ENCODE results near the gene PRKCA. TPM values are rescaled to one million over a fixed set of nuclear protein-coding genes. Genes with fewer than 3 reads are reported as not detected.

The PRKCA gene
- total RNA-seq, 1 donor, result 60.5 TPM

DNA sequence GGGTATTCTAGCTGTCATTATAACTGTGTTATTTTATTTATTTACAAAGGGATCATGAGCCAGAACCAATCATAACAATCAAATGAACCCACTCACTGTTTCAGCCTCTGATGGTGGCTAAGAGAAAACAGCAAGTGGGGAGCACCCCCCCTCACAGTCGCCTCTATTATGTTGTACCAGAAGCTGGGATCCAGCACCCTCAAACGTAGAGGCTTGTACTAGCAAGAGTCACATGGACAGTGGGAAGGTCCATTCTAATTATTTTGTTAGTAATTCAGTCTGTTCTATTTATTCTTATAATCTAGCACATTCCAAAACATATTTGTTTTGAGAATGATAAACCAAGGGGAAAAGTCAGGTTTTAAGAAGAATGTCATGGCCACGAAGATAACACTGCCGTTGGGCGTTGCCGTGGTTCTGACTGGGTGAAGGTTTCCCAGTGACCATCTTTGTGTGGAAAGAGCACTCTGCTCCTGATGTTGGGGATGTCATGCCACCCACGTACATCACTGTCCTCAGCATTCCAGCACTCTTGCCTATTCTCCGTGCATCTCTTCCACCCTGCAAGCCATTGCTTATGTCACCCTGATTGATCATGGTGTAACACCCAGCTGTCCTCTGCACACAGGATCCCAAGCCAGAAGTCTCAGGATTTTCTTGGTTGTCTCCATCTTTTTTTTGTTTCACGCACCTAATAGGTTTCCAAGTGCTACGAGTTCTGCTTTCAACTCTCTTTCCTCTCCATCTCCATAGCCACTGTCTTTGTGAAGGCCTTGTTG is 205.8 kb downstream of the PRKCA start:
- DNase-seq (ENCODE audit: low read depth), result no peak
- TF ChIP-seq, protein P1, sequence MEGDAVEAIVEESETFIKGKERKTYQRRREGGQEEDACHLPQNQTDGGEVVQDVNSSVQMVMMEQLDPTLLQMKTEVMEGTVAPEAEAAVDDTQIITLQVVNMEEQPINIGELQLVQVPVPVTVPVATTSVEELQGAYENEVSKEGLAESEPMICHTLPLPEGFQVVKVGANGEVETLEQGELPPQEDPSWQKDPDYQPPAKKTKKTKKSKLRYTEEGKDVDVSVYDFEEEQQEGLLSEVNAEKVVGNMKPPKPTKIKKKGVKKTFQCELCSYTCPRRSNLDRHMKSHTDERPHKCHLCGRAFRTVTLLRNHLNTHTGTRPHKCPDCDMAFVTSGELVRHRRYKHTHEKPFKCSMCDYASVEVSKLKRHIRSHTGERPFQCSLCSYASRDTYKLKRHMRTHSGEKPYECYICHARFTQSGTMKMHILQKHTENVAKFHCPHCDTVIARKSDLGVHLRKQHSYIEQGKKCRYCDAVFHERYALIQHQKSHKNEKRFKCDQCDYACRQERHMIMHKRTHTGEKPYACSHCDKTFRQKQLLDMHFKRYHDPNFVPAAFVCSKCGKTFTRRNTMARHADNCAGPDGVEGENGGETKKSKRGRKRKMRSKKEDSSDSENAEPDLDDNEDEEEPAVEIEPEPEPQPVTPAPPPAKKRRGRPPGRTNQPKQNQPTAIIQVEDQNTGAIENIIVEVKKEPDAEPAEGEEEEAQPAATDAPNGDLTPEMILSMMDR (IDR thresholded peaks at IDR 0.05; ENCODE audit: insufficient read depth, low read depth, low read length), result no peak

DNA sequence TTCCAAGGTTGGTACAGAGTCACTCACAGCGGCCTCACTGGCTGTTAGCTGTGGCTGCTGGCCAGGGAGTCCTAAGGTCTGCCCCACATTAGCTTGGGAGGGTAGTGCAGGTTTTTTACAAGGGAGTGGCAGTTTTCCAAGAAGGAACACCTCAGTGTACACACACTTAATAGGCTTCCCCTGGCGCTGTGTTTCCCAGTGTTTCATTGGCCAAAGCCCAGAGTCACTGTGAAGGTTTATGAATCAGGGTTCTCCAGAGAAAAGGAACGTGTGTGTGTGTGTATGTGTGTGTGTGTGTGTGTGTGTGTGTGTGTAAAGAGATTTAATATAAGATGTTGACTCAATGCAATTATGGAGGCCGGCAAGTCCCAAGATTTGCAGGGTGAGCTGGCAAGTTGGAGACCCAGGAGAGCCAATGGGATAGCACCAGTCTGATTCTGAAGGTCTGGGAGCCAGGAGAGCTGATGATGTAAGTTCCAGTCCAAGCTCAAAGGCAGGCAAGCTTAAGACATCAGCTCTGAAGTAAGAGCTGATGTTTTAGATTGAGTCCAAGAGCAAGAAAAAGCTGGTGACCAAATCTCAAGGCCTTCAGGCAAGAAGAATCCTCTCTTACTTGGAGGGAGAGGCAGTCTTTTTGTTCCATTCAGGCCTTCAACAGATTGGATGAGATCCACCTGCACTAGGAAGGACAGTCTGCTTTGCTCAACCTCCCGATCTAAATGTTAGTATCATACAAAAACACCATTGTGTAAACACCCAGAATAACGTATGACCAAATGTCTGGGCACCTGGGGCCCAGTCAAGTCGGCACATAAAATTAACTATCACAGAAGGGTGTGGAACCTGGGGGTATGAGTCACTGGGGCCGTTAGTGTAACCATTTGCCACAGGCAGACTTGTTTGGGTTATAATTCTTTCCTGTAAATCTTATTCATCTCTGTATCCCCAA is 206.8 kb downstream of the PRKCA start:
- DNase-seq (ENCODE audit: low read depth), result peak; percentile 91
- H3K4me3 ChIP-seq (ENCODE audit: low read depth, low read length), result no peak overlapping the region
- TF ChIP-seq, protein P1 (IDR thresholded peaks at IDR 0.05; ENCODE audit: insufficient read depth, low read depth, low read length), result no peak

More for the DNA sequence above, 205.8 kb downstream of the PRKCA start:
- no peak overlapping the region for H3K4me3 ChIP-seq (ENCODE audit: low read depth, low read length)

DNA sequence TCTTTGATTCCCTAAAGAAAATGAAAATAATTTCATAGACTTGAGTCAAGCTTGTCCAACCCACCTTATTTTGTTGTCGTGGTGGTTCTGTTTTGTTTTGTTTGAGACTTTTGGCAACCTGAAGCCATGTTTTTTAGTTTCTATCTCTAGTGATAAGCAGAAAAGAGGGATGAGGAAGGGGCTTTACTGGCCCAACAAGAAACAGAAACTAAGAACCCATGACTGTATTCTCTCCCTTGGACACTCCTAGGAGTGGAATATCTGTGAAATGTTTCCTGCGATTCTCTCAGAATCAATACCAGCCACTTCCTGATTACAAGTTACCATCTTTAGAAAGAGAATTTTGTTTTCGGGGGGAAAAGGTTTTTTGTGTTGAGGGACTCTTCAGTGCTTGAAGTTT is 207.5 kb downstream of the PRKCA start:
- no peak overlapping the region for H3K4me3 ChIP-seq (ENCODE audit: low read depth, low read length)
- TF ChIP-seq, protein P1 (IDR thresholded peaks at IDR 0.05; ENCODE audit: insufficient read depth, low read depth, low read length), result no peak
- DNase-seq (ENCODE audit: low read depth), result no peak

DNA sequence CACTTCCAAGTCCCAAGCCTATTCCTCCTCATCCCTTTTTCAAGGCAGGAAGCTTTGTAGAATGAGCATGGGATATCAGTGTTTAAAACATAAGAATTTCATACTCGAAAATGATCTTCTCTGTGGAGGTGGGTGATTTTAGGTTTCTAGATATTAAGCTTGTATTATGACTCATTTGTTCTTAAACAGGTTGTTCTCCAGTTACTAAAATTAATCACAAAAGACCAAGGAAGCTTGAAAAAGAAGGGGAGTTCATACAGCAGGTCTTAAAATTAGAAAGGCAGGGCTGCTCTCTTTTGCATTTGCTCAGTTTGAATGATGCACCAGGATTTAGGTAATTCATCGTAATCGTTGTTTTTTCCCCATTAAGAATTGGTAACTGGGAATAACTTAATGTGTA is 208.7 kb downstream of the PRKCA start:
- no peak for DNase-seq (ENCODE audit: low read depth)
- no peak overlapping the region for H3K4me3 ChIP-seq (ENCODE audit: low read depth, low read length)
- TF ChIP-seq, protein P1 (IDR thresholded peaks at IDR 0.05; ENCODE audit: insufficient read depth, low read depth, low read length), result no peak

DNA sequence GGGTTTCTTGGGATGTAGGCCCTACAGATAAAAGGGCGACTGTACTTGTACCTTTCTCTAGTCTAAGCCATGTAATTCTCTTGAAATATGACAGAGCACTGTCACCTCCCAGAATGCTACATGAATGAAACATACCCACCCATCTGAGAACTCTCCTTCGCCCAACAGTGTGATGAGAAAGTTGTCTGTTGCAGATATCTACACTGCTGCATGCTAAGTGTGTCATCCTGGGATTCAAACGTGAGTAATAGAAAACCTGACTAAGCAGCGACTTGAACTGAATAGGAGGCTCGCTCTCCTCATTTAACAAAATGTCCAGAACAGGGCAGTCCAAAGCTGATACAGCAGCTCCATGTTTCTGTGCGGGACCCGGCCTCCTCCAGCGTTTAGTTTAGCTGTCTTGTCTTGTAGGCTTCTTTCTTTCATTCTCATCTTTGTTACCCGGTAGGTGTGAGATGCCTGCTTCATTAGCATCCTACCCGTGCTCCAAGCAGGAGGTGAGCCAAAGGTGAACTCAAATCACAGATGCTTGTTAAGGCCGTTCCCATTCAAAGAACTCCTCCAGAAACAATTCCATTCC is 211.9 kb downstream of the PRKCA start:
- no peak for DNase-seq (ENCODE audit: low read depth)
- TF ChIP-seq, protein P1 (IDR thresholded peaks at IDR 0.05; ENCODE audit: insufficient read depth, low read depth, low read length), result no peak
- no peak overlapping the region for H3K4me3 ChIP-seq (ENCODE audit: low read depth, low read length)

DNA sequence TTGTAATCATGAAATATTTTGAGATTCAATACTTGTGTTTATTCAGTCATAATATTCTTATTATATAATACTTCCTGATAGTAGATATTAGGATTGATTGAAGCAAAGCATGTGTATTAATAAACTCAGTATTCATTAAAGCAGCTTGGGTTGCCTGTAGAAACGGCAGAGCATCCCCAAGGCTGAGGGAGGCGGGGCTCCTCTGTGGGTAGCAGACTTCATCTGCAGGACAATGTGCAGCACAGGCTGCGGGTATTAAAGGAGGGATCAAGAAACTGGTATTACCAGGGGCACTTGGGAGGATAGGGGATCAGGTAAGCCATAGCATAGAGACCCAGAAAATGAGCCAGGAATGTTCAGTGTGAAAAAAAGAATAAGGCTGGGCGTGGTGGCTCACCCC is 213.6 kb downstream of the PRKCA start:
- H3K4me3 ChIP-seq (ENCODE audit: low read depth, low read length), result no peak overlapping the region

More for the DNA sequence above, 213.6 kb downstream of the PRKCA start:
- no peak for DNase-seq (ENCODE audit: low read depth)
- TF ChIP-seq, protein P1 (IDR thresholded peaks at IDR 0.05; ENCODE audit: insufficient read depth, low read depth, low read length), result no peak
